NCI-H460 (cell line): ENCODE data around the gene UBL4B. TPM values are rescaled to one million over a fixed set of nuclear protein-coding genes. Genes with fewer than 3 reads are reported as not detected.

Source experiments
- DNase-seq: peaks from one replicate; pipeline ENCODE4 v3.0.0-alpha.2; 2016; ENCODE audit warnings: low read depth; ENCODE audit errors: extremely low read depth
- total RNA-seq: library from RNA; depleted of rRNA; stranded (reverse); fragments of >200 nt; shearing (Covaris generic); gene quantifications from 2 replicates; pipeline ENCODE4 v1.2.3, GENCODE V29; 2014

UBL4B gene
- total RNA-seq, 1 experiment from 2014 or later: not detected

GRCh38 chr1:110112656-110113055, 413 bp downstream of the UBL4B start:
- DNase-seq: no peak

GRCh38 chr1:110113551-110113950, 1.3 kb downstream of the UBL4B start:
- DNase-seq: no peak

GRCh38 chr1:110114173-110114572, 1.9 kb downstream of the UBL4B start:
- DNase-seq: no peak

GRCh38 chr1:110114784-110115183, 2.5 kb downstream of the UBL4B start:
- no peak for DNase-seq

GRCh38 chr1:110118636-110119396, 6.6 kb downstream of the UBL4B start:
- DNase-seq: no peak

- no peak for DNase-seq
Measured at GRCh38 chr1:110119843-110120242, 7.6 kb downstream of the UBL4B start.

GRCh38 chr1:110120960-110121561, 8.8 kb downstream of the UBL4B start:
- no peak for DNase-seq

GRCh38 chr1:110123224-110123623, 11.0 kb downstream of the UBL4B start:
- no peak for DNase-seq

GRCh38 chr1:110125810-110126209, 13.6 kb downstream of the UBL4B start:
- DNase-seq: no peak

- DNase-seq: no peak
Measured at GRCh38 chr1:110130113-110130591, 17.9 kb downstream of the UBL4B start.

- no peak for DNase-seq
Measured at GRCh38 chr1:110130989-110131388, 18.7 kb downstream of the UBL4B start.

GRCh38 chr1:110132682-110133081, 20.4 kb downstream of the UBL4B start:
- no peak for DNase-seq

- DNase-seq: no peak
Measured at GRCh38 chr1:110133436-110133835, 21.2 kb downstream of the UBL4B start.

- DNase-seq: no peak
Measured at GRCh38 chr1:110134050-110134595, 21.9 kb downstream of the UBL4B start.

- DNase-seq: no peak
Measured at GRCh38 chr1:110135246-110135645, 23.0 kb downstream of the UBL4B start.

GRCh38 chr1:110135666-110136065, 23.4 kb downstream of the UBL4B start:
- DNase-seq: no peak

GRCh38 chr1:110136911-110137310, 24.7 kb downstream of the UBL4B start:
- DNase-seq: no peak

GRCh38 chr1:110138956-110139355, 26.7 kb downstream of the UBL4B start:
- DNase-seq: no peak

- DNase-seq: no peak
Measured at GRCh38 chr1:110144366-110144765, 32.1 kb downstream of the UBL4B start.

GRCh38 chr1:110148961-110149360, 36.7 kb downstream of the UBL4B start:
- no peak for DNase-seq

GRCh38 chr1:110150330-110151174, 38.3 kb downstream of the UBL4B start, which contains the start of gene SLC6A17:
Gene SLC6A17, plus strand, starts transcription at chr1:110150494. Its CDS starts 16,436 bp downstream, at chr1:110166930.
- DNase-seq: no peak
